GM12801 (cell line): ENCODE measurements around the gene TRIM42.

Experiments used
- TF ChIP-seq, protein P1 (sequence below): IDR thresholded peaks from one replicate; pipeline ENCODE4 v1.5.1; 2011; ENCODE audit warnings: control low read depth; ENCODE audit not compliant: insufficient read length; ENCODE audit errors: extremely low read depth

The TRIM42 gene

GRCh38 chr3:140699516-140700231 is 21.8 kb downstream of the TRIM42 start:
- TF ChIP-seq, protein P1, sequence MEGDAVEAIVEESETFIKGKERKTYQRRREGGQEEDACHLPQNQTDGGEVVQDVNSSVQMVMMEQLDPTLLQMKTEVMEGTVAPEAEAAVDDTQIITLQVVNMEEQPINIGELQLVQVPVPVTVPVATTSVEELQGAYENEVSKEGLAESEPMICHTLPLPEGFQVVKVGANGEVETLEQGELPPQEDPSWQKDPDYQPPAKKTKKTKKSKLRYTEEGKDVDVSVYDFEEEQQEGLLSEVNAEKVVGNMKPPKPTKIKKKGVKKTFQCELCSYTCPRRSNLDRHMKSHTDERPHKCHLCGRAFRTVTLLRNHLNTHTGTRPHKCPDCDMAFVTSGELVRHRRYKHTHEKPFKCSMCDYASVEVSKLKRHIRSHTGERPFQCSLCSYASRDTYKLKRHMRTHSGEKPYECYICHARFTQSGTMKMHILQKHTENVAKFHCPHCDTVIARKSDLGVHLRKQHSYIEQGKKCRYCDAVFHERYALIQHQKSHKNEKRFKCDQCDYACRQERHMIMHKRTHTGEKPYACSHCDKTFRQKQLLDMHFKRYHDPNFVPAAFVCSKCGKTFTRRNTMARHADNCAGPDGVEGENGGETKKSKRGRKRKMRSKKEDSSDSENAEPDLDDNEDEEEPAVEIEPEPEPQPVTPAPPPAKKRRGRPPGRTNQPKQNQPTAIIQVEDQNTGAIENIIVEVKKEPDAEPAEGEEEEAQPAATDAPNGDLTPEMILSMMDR, result no peak

DNA sequence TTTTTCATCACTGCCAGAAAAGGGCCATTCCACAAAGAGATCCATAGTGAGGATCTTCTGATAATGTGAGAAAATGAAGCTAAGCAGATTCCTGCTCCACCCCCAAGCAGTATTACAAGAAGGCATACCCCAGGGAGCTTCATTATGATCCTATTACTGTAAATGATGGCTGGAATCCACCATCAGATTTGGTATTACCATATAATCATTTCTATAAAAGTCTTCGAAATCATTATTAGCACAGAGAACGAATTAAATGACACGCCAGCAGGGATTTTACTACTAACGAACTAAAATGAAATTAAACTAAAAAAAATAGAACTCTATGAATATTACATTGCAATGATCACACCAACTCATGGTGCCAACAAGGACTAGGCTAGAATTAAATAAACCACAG is 24.4 kb downstream of the TRIM42 start:
- TF ChIP-seq, protein P1, result no peak

DNA sequence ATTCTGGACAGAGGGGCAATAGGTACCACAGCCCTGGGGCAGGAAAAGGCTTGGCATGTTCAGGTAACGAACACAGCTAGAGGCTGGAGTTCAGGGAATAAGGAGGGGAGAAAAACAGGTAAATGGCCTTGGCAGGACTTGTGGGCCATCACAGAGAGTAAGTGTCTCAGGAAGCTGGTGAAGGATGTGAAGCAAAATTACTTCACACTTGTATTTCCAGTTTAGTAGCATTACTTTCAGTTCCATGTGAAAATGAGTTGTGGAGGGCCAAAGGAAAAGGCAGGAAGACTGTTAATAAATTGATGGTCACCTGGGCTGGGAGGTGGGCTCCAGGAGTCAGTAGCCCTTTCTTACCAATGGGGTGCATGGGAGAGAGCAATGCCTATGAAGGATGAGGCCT is 25.6 kb downstream of the TRIM42 start:
- TF ChIP-seq, protein P1, result no peak

- TF ChIP-seq, protein P1, result no peak
These were observed 26.9 kb downstream of the TRIM42 start for GRCh38 chr3:140704733-140705132.

DNA sequence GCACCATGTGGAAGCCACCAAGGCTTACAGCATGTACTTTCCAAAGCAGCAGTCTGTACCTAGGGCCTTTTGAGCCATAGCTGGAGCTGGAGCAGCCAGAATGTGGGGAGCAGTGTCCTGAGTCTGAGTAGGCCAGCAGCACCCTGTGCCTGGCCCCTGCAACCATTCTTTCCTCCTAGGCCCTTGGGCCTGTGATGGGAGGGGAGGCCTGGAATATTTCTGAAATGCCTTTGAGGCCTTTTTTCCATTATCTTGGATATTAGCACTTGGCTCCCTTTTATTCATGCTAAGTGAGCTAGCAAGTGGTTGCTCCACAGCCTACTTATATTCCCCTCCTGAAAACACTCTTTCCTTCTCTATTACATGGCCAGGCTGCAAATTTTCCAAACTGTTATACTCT is 28.1 kb downstream of the TRIM42 start:
- TF ChIP-seq, protein P1, result no peak

GRCh38 chr3:140706360-140706759 is 28.5 kb downstream of the TRIM42 start:
- TF ChIP-seq, protein P1, result no peak

DNA sequence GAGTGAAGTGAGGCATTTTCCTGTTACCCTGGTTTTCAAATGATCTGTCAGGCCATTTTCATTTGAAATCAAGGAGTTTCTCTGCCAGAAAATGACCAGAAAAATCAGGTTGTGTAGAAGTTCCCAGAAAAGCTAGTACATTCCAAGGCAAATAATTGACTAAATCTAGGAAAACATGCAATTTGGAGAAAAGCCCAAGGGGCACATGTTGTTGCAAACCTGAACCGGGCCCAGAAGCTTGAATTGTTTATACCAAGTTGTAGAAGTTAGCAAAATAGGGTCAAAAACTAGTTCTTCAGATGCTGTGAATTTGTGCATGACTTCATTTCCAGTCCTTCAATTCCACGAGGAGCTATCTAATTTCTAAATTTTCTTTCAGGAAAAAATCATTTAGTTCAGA is 31.0 kb downstream of the TRIM42 start:
- TF ChIP-seq, protein P1, result no peak

GRCh38 chr3:140709751-140710150 is 31.9 kb downstream of the TRIM42 start:
- TF ChIP-seq, protein P1, result no peak
